GM23338 (cell line): Measurements from ENCODE around the gene CDH15.

ENCODE experiments used
- CTCF ChIP-seq, 2 experiments: fragments of 200-600 bp in 1 of 2; sonication (generic) in 1 of 2; conservative IDR thresholded peaks; 2 replicates each; pipeline versions ENCODE4 v1.5.1 to v1.6.1; 2016 to 2017; ENCODE audit warnings: antibody characterized with exemption in 2 of 2, low read depth in 2 of 2, mild to moderate bottlenecking in 2 of 2, moderate library complexity in 1 of 2
- EZH2 ChIP-seq: fragments of 200-600 bp; sonication (generic); IDR thresholded peaks from one replicate; pipeline ENCODE4 v1.8.0; 2017; ENCODE audit warnings: antibody characterized with exemption, mild to moderate bottlenecking, low read depth; ENCODE audit not compliant: unreplicated experiment
- NANOG ChIP-seq: IDR thresholded peaks from 2 replicates; pipeline ENCODE4 v1.6.1; 2016; ENCODE audit warnings: antibody characterized with exemption, borderline replicate concordance
- POLR2AphosphoS5 ChIP-seq: IDR thresholded peaks from 2 replicates; pipeline ENCODE4 v1.6.1; 2016; ENCODE audit warnings: antibody characterized with exemption, low read depth
- REST ChIP-seq: IDR thresholded peaks from one replicate; pipeline ENCODE4 v1.6.1; 2018; ENCODE audit warnings: antibody characterized with exemption; ENCODE audit not compliant: unreplicated experiment
- ZNF462 ChIP-seq: fragments of 250-450 bp; sonication (Bioruptor Pico); IDR thresholded peaks from 2 replicates; pipeline ENCODE4 v1.5.0; 2020; ENCODE audit warnings: mild to moderate bottlenecking, moderate library complexity

GRCh38 chr16:89142474-89143195, 28.9 kb upstream of the CDH15 start:
- TF ChIP-seq CTCF (conservative IDR thresholded peaks at IDR 0.05; ENCODE audit: low read depth in 2 of 2) (no peak), NANOG (no peak), POLR2AphosphoS5 (no peak), REST (no peak), EZH2 (no peak), ZNF462 (CRISPR knock-in tag) (no peak)
